RWPE1 (cell line): ENCODE measurements around the gene NKIRAS1.
A peak's percentile ranks its signal among the peaks of the same experiment; 100 is the strongest.

Source experiments
- CTCF ChIA-PET: fragments of 350-600 bp; sonication (Branson Sonifier 250); formaldehyde crosslinking; extraction: SDS; loops from one replicate; lab custom pipeline; 2021; lab: Yijun Ruan, JAX
- POLR2A ChIA-PET: fragments of 400-600 bp; formaldehyde crosslinking; extraction: SDS; loops from one replicate; lab custom pipeline; 2020; ENCODE audit warnings: antibody characterized with exemption; ENCODE audit not compliant: low non-redundant PET; lab: Yijun Ruan, JAX
- DNase-seq: peaks from one replicate; pipeline ENCODE4 v3.0.0; 2012; ENCODE audit warnings: low spot score
- H3K27ac ChIP-seq: fragments of 450-650 bp; 2 replicates; pipeline ENCODE4 v1.5.1; 2017
- CTCF ChIP-seq: fragments of 450-650 bp; conservative IDR thresholded peaks from 2 replicates; pipeline ENCODE4 v1.5.1; 2017; ENCODE audit warnings: low read depth, mild to moderate bottlenecking

Gene NKIRAS1

GRCh38 chr3:23931597-23931996, 14.8 kb upstream of the NKIRAS1 start:
- ChIA-PET CTCF (no interaction called here), POLR2A (no interaction called here)
- TF ChIP-seq CTCF: no peak
- no peak overlapping the region for H3K27ac ChIP-seq
- no peak for DNase-seq

GRCh38 chr3:23928524-23928923, 11.7 kb upstream of the NKIRAS1 start:
- no peak for TF ChIP-seq CTCF

GRCh38 chr3:23926736-23927135, 9.9 kb upstream of the NKIRAS1 start:
- POLR2A ChIA-PET: no interaction called here
- CTCF ChIA-PET: no interaction called here
- no peak for DNase-seq
- no peak overlapping the region for H3K27ac ChIP-seq
- no peak for TF ChIP-seq CTCF

More at GRCh38 chr3:23928524-23928923, 11.7 kb upstream of the NKIRAS1 start:
- POLR2A ChIA-PET: no interaction called here
- peak overlapping the region; percentile 34; the same call in 1 of the 2 replicates for H3K27ac ChIP-seq
- DNase-seq: no peak
- CTCF ChIA-PET: no interaction called here

- ChIA-PET CTCF (no interaction called here), POLR2A (no interaction called here)
- H3K27ac ChIP-seq: no peak overlapping the region
- DNase-seq: no peak
- no peak for TF ChIP-seq CTCF
Observed at GRCh38 chr3:23926246-23926645, 9.5 kb upstream of the NKIRAS1 start.

GRCh38 chr3:23923786-23924185, 7.0 kb upstream of the NKIRAS1 start:
- no peak overlapping the region for H3K27ac ChIP-seq
- no peak for TF ChIP-seq CTCF
- POLR2A ChIA-PET: no interaction called here
- DNase-seq: no peak
- CTCF ChIA-PET: no interaction called here

- TF ChIP-seq CTCF: no peak
- DNase-seq: no peak
- no peak overlapping the region for H3K27ac ChIP-seq
- ChIA-PET CTCF (interaction anchor here (0.7 kb wide), 1 partner anchor 52 kb away, joined by 9 read pairs; no protein-coding TSS in a partner anchor), POLR2A (no interaction called here)
Observed at GRCh38 chr3:23921052-23921511, 4.3 kb upstream of the NKIRAS1 start.
